AG04449 (cell line): ENCODE results near the gene MALSU1.

ENCODE experiments used
- CTCF ChIA-PET: fragments of 350-600 bp; formaldehyde crosslinking; extraction: SDS; loops from one replicate; lab custom pipeline; 2021; ENCODE audit warnings: antibody characterized with exemption; lab: Yijun Ruan, JAX
- POLR2A ChIA-PET: fragments of 400-600, 350-600 bp; formaldehyde crosslinking; extraction: SDS; loops from one replicate; lab custom pipeline; 2020; ENCODE audit warnings: antibody characterized with exemption, inconsistent platforms; lab: Yijun Ruan, JAX
- DNase-seq: peaks from one replicate; pipeline ENCODE4 v3.0.0-alpha.2; 2010; ENCODE audit warnings: low read depth, low spot score
- H3K4me3 ChIP-seq: 2 replicates; pipeline ENCODE4 v1.5.1; 2011; ENCODE audit warnings: low read depth, mild to moderate bottlenecking, control low read depth, low read length
- TF ChIP-seq, protein P1 (sequence below): IDR thresholded peaks from one replicate; pipeline ENCODE4 v1.5.1; 2011; ENCODE audit warnings: mild to moderate bottlenecking, moderate library complexity, low read length, control low read depth, inconsistent platforms; ENCODE audit not compliant: insufficient read depth; ENCODE audit errors: missing control alignments

Gene MALSU1

DNA sequence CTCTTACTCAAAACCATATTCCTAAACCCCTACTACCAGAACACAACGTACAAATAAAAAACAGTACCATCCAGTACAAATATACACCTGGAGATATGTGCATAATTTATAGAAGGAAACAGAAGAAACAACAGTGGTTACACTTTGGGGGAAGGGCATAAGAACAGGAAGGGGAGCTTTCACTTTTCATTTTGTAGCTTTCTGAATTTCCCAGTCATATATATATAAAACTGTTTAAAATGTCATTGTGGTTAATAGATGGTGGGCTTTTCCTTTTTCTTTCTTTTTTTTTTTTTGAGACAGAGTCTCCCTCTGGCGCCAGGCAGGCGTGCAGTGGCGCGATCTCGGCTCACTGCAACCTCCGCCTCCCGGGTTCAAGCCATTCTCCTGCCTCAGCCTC, 47.2 kb downstream of the MALSU1 start:
- ChIA-PET CTCF (interaction anchor here (1.3 to 1.6 kb wide), 2 partner anchors 16 to 84 kb away, joined by 3 to 6 read pairs; no protein-coding TSS in a partner anchor), POLR2A (no interaction called here)
- TF ChIP-seq, protein P1, sequence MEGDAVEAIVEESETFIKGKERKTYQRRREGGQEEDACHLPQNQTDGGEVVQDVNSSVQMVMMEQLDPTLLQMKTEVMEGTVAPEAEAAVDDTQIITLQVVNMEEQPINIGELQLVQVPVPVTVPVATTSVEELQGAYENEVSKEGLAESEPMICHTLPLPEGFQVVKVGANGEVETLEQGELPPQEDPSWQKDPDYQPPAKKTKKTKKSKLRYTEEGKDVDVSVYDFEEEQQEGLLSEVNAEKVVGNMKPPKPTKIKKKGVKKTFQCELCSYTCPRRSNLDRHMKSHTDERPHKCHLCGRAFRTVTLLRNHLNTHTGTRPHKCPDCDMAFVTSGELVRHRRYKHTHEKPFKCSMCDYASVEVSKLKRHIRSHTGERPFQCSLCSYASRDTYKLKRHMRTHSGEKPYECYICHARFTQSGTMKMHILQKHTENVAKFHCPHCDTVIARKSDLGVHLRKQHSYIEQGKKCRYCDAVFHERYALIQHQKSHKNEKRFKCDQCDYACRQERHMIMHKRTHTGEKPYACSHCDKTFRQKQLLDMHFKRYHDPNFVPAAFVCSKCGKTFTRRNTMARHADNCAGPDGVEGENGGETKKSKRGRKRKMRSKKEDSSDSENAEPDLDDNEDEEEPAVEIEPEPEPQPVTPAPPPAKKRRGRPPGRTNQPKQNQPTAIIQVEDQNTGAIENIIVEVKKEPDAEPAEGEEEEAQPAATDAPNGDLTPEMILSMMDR, result no peak
- DNase-seq, result no peak
- no peak overlapping the region for H3K4me3 ChIP-seq

DNA sequence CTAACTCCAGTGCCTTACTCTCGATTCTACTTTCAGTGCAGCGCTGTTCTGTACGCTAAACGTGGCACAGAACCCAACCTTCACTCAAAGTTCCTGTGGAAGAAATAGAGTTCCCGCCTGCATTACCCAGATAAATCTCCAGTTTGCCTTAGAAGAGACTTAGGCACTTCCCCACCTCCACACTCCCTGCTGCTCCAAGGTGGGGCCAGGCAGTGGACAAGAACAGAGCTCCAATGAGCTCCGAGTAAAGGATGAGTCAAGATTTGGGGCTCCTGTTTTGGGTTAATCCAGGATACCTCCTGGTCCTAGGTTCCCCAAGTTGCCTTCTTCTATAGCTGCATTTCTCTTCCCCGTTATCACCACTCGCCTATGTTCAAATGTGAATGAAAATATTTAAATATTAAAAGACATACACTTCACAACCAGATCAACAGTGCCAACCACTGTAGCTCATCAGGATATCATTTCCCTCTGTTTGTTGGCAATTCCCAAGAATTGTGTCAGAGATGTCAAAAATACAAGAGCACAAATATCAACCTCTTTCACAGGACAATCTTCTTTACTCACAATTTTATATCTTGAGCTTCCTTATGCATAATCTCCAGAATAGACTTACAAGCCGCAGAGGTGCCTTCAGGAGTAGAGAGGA, 48.0 kb downstream of the MALSU1 start:
- TF ChIP-seq, protein P1, result no peak
- H3K4me3 ChIP-seq, result peak overlapping the region; percentile 13; the same call in 1 of the 2 replicates
- DNase-seq, result no peak
- CTCF ChIA-PET, result interaction anchor here (0.9 to 4.0 kb wide), 3 partner anchors 11 to 126 kb away, joined by 3 to 22 read pairs (median 3); no protein-coding TSS in a partner anchor
- POLR2A ChIA-PET, result interaction anchor here (0.8 to 1.6 kb wide), 2 partner anchors 13 to 47 kb away, joined by 3 to 10 read pairs; partner anchors contain the start of gene MALSU1

DNA sequence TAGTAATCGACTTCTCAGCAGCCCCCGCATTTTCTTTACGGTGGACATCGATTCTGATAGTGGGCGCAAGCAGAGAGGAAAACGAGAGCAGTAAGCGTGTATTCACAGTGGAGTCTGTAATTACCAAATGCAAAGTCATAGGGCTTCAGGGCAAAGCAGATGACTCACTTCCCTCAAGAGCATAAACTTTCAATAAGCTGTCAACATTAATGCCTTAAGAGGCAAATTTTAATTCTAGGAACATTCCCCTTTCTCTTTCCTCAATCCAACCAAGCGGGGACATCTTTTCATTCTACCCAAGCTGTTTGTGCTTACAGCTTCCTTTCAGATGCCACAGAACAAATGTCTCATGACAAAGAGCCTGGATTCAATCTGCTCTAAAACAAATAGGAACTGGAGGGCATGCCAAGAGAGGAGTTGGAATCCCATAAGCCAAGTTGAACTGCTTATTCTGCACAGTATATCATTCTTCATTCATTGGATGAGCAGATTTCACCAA, 48.6 kb downstream of the MALSU1 start:
- POLR2A ChIA-PET, result interaction anchor here (0.8 to 1.6 kb wide), 2 partner anchors 14 to 48 kb away, joined by 3 to 10 read pairs; partner anchors contain the start of gene MALSU1
- TF ChIP-seq, protein P1, result no peak
- CTCF ChIA-PET, result interaction anchor here (0.9 to 4.0 kb wide), 3 partner anchors 11 to 125 kb away, joined by 3 to 22 read pairs (median 3); no protein-coding TSS in a partner anchor
- DNase-seq, result peak; percentile 60
- no peak overlapping the region for H3K4me3 ChIP-seq

DNA sequence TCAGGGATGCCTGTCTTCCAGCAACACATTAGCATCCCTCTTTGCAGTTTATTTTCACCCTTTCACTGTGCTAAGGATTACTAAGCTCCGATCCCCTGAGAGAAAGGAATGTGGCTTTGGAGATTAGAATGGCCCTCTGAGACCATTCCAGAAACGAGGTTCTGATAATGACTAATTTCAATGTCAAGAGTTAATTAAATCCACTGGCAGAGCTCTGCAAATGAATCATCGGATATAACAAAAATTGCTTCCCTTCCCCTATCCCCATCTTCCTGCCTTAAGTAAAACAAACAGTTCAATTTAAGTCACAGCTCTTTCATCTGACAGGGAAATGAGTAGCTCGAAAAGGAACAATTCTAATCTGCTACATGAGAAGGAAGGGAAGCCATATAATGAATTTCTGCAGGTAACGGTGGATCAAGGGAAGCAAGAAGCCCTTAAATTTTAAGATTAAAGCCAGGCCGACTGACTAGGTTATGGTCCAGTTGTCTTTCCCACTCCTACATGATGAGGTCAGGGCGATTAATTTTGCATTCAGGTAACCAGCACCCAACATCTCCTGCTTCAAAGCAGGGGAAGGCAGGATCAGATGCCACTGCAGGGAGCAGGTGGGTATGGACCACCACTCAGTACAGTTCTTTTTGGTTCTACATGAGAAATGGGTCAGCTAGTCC, 50.5 kb downstream of the MALSU1 start:
- no peak for DNase-seq
- POLR2A ChIA-PET, result interaction anchor here (0.8 to 1.2 kb wide), 2 partner anchors 14 to 15 kb away, joined by 3 to 5 read pairs; no protein-coding TSS in a partner anchor
- no peak overlapping the region for H3K4me3 ChIP-seq
- CTCF ChIA-PET, result interaction anchor here (1.2 to 4.0 kb wide), 5 partner anchors 9 to 362 kb away, joined by 3 to 22 read pairs (median 3); no protein-coding TSS in a partner anchor
- TF ChIP-seq, protein P1, result no peak

DNA sequence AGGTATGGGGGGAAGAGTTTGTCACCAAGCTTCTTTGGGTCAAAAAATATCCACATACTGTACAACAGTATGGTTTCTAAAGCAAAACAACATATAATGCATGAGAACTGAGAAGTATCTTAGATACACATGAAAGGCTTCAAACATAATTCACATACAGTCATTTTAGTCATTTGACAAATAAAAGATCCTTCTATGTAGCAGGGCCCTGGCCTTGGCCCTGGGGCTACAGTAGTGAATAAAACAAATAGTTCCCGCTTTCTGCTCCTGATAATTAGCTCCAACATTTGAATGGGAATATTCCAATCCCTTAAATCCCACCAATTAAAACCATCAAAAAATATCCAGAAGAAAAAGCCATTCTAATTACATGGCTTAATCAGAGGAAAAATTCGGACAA, 51.3 kb downstream of the MALSU1 start:
- TF ChIP-seq, protein P1, result no peak
- H3K4me3 ChIP-seq, result no peak overlapping the region
- ChIA-PET CTCF (interaction anchor here (1.1 to 4.0 kb wide), 5 partner anchors 8 to 361 kb away, joined by 3 to 22 read pairs (median 3); no protein-coding TSS in a partner anchor), POLR2A (interaction anchor here (1.0 kb wide), 1 partner anchor 12 kb away, joined by 3 read pairs; no protein-coding TSS in a partner anchor)
- no peak for DNase-seq
